Measurements from ENCODE around the gene SARDH.
A peak's percentile ranks its signal among the peaks of the same experiment; 100 is the strongest.

SARDH gene

DNA sequence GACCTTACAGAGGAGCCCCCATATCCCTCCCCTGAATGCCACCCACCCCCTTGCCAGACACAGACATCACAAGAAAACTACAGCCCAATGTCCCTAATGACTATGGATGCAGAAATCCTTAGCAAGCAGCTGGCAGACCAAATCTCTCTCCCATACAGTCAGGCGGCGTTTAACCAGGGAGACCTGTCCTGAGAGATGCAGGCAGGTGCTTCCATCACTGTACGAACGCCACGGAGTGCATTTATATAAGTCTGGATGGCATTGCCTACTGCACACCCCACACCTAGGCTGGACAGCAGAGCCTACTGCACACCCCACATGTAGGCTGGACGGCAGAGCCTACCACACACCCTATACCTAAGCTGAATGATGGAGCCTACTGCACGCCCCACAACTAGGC is 34.4 kb upstream of the SARDH start:
- H3K27ac ChIP-seq, result no peak overlapping the region
- DNase-seq (ENCODE audit: low spot score), result no peak
- TF ChIP-seq, protein P1, sequence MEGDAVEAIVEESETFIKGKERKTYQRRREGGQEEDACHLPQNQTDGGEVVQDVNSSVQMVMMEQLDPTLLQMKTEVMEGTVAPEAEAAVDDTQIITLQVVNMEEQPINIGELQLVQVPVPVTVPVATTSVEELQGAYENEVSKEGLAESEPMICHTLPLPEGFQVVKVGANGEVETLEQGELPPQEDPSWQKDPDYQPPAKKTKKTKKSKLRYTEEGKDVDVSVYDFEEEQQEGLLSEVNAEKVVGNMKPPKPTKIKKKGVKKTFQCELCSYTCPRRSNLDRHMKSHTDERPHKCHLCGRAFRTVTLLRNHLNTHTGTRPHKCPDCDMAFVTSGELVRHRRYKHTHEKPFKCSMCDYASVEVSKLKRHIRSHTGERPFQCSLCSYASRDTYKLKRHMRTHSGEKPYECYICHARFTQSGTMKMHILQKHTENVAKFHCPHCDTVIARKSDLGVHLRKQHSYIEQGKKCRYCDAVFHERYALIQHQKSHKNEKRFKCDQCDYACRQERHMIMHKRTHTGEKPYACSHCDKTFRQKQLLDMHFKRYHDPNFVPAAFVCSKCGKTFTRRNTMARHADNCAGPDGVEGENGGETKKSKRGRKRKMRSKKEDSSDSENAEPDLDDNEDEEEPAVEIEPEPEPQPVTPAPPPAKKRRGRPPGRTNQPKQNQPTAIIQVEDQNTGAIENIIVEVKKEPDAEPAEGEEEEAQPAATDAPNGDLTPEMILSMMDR (conservative IDR thresholded peaks at IDR 0.05; ENCODE audit: low read depth), result no peak
- CTCF ChIA-PET, result interaction anchor here (1.5 to 1.6 kb wide), 2 partner anchors 10 to 30 kb away, joined by 4 to 11 read pairs; no protein-coding TSS in a partner anchor
- POLR2A ChIA-PET (ENCODE audit: low non-redundant PET), result no interaction called here

- no peak for DNase-seq (ENCODE audit: low spot score)
- TF ChIP-seq, protein P1 (conservative IDR thresholded peaks at IDR 0.05; ENCODE audit: low read depth), result no peak
- H3K27ac ChIP-seq, result peak overlapping the region; percentile 22
- ChIA-PET CTCF (interaction anchor here (0.8 to 2.9 kb wide), 2 partner anchors 10 to 223 kb away, joined by 7 to 12 read pairs; no protein-coding TSS in a partner anchor), POLR2A (ENCODE audit: low non-redundant PET) (no interaction called here)
Observed at GRCh38 chr9:133771486-133772482, 33.6 kb upstream of the SARDH start.

DNA sequence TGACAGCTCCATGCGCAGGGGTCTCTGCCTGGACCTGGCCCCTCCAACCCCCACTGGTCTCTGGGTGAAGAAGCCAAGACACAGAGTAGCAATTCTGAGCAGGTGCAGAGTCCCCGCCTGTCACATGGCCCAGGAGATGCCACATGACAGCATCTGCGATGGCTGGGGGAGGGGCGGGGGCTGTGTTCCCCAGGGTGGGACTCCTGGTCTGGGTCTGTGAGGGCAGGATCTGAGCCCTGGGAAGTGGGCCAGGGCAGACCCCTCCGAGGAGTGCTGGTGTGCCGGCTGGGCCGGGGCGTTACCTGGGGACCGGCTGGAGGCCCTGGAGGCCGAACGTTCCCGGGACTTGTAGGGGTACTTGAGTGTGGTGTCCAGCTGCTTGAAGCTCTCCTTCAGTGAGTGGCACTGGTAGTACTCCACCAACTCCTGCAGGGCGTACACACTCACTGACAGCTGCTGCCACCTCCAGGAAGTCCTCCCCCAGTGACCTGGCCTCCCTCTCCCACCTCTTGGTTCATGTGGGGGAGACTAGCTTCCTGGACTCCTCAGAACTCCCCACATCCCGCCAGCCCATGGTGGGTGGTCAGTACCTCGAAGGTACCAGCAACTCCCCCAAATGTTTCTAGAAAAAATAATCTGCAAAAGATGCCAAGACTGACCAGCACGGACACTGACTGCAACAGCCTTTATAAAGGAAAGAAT is 32.1 kb upstream of the SARDH start:
- no peak for DNase-seq (ENCODE audit: low spot score)
- H3K27ac ChIP-seq, result 0 out of 2 replicates have a peak overlapping the region, but pooled peaks have one; percentile 1
- TF ChIP-seq, protein P1 (conservative IDR thresholded peaks at IDR 0.05; ENCODE audit: low read depth), result no peak
- ChIA-PET POLR2A (ENCODE audit: low non-redundant PET) (no interaction called here), CTCF (interaction anchor here (0.5 to 2.9 kb wide), 4 partner anchors 12 to 1833 kb away, joined by 3 to 15 read pairs (median 8); no protein-coding TSS in a partner anchor)

GRCh38 chr9:133769511-133770075 is 31.4 kb upstream of the SARDH start:
- POLR2A ChIA-PET (ENCODE audit: low non-redundant PET), result no interaction called here

GRCh38 chr9:133768859-133769510 is 30.8 kb upstream of the SARDH start:
- ChIA-PET CTCF (interaction anchor here (1.0 to 2.9 kb wide), 3 partner anchors 13 to 226 kb away, joined by 4 to 15 read pairs (median 12); no protein-coding TSS in a partner anchor), POLR2A (ENCODE audit: low non-redundant PET) (no interaction called here)
- DNase-seq (ENCODE audit: low spot score), result no peak
- H3K27ac ChIP-seq, result peak overlapping the region; percentile 2; the same call in 1 of the 2 replicates
- TF ChIP-seq, protein P1 (conservative IDR thresholded peaks at IDR 0.05; ENCODE audit: low read depth), result no peak

More at GRCh38 chr9:133769511-133770075, 31.4 kb upstream of the SARDH start:
- H3K27ac ChIP-seq, result peak overlapping the region; percentile 2; the same call in 1 of the 2 replicates
- CTCF ChIA-PET, result interaction anchor here (1.0 to 2.9 kb wide), 3 partner anchors 13 to 226 kb away, joined by 4 to 15 read pairs (median 12); no protein-coding TSS in a partner anchor
- TF ChIP-seq, protein P1 (conservative IDR thresholded peaks at IDR 0.05; ENCODE audit: low read depth), result no peak
- DNase-seq (ENCODE audit: low spot score), result no peak
